HG02981 (cell line): ENCODE measurements around the gene RTP2.
"Not testable (repeated sequence)": the region's sequence is repeated elsewhere in the genome, so short reads cannot be mapped to it uniquely, and the experiment has no call there.

Experiments
- ATAC-seq: cut with Tn5 transposase; IDR thresholded peaks from one replicate; pipeline ENCODE4 v1.9.1; 2021; ENCODE audit warnings: mild to moderate bottlenecking, moderate library complexity; ENCODE audit not compliant: unreplicated experiment

RTP2 gene

GRCh38 chr3:187717572-187717971, 15.2 kb upstream of the RTP2 start:
- ATAC-seq = no peak

GRCh38 chr3:187714404-187714979, 12.1 kb upstream of the RTP2 start:
- ATAC-seq = peak; percentile 88

- ATAC-seq = peak; percentile 37
Measured at GRCh38 chr3:187713504-187713903, 11.1 kb upstream of the RTP2 start.

- no peak for ATAC-seq
Measured at GRCh38 chr3:187709155-187709554, 6.8 kb upstream of the RTP2 start.

GRCh38 chr3:187708696-187709095, 6.3 kb upstream of the RTP2 start:
- ATAC-seq = no peak

GRCh38 chr3:187706971-187707370, 4.6 kb upstream of the RTP2 start:
- no peak for ATAC-seq

GRCh38 chr3:187705164-187705563, 2.8 kb upstream of the RTP2 start:
- ATAC-seq = no peak

- no peak for ATAC-seq
Measured at GRCh38 chr3:187700249-187700648, 2.1 kb downstream of the RTP2 start.

- ATAC-seq = no peak
Measured at GRCh38 chr3:187698499-187699399, 3.6 kb downstream of the RTP2 start.

GRCh38 chr3:187696021-187696420, 6.3 kb downstream of the RTP2 start:
- no peak for ATAC-seq

- ATAC-seq = no peak
Measured at GRCh38 chr3:187695449-187695848, 6.9 kb downstream of the RTP2 start.

- no peak for ATAC-seq
Measured at GRCh38 chr3:187694801-187695200, 7.6 kb downstream of the RTP2 start.

- ATAC-seq = no peak
Measured at GRCh38 chr3:187693431-187693830, 8.9 kb downstream of the RTP2 start.

GRCh38 chr3:187689984-187690383, 12.4 kb downstream of the RTP2 start:
- no peak for ATAC-seq

- no peak for ATAC-seq
Measured at GRCh38 chr3:187686621-187687273, 15.6 kb downstream of the RTP2 start.

- ATAC-seq = no peak
Measured at GRCh38 chr3:187685948-187686347, 16.4 kb downstream of the RTP2 start.

- no peak for ATAC-seq
Measured at GRCh38 chr3:187684880-187685279, 17.5 kb downstream of the RTP2 start.

GRCh38 chr3:187684444-187684843, 17.9 kb downstream of the RTP2 start:
- no peak for ATAC-seq

GRCh38 chr3:187681756-187682155, 20.6 kb downstream of the RTP2 start:
- ATAC-seq = not testable (repeated sequence)

- peak; percentile 74 for ATAC-seq
Measured at GRCh38 chr3:187679638-187680396, 22.5 kb downstream of the RTP2 start.

- peak; percentile 49 for ATAC-seq
Measured at GRCh38 chr3:187678726-187679268, 23.6 kb downstream of the RTP2 start.
